ENCODE measurements around the gene MCOLN2.

MCOLN2 gene

GRCh38 chr1:84944767-84945486 is 52.0 kb downstream of the MCOLN2 start:
- DNase-seq (ENCODE audit: low spot score) = peak; percentile 70
- H3K4me3 Mint-ChIP-seq = peak overlapping the region; percentile 82
- H3K36me3 Mint-ChIP-seq (ENCODE audit: low read depth) = peaks cover 28% of the 10 kb centered on the region
- peak overlapping the region; percentile 81 for H3K27ac Mint-ChIP-seq
- peaks cover 6% of the 10 kb centered on the region for H3K9me3 Mint-ChIP-seq
- peaks cover 28% of the 10 kb centered on the region for H3K4me1 Mint-ChIP-seq (ENCODE audit: low read depth)
- no peaks in the 10 kb centered on the region for H3K27me3 Mint-ChIP-seq (ENCODE audit: low read depth)

DNA sequence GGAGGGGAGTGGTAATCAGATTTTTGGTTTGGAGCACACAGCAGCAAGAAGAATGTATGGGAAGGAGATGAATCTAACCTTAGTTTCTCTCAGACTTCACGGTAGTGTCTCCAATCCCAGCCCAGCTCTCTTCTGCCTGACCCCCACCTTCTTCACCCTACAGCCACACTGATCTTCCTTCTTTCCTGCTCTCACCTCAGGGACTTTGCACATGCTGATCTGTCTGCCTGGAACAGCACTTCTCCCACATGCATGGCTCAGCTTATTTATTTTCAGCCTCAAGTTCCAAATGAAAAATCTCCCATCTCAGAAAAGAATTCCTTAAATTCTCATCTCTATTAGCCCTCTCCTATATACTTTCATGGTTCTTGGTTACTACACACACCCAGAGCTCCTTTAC is 55.1 kb downstream of the MCOLN2 start:
- no peak for DNase-seq (ENCODE audit: low spot score)
- H3K27me3 Mint-ChIP-seq (ENCODE audit: low read depth) = no peaks in the 10 kb centered on the region
- no peaks in the 10 kb centered on the region for H3K9me3 Mint-ChIP-seq
- no peak overlapping the region for H3K4me3 Mint-ChIP-seq
- H3K27ac Mint-ChIP-seq = no peak overlapping the region
- H3K4me1 Mint-ChIP-seq (ENCODE audit: low read depth) = peaks cover 18% of the 10 kb centered on the region
- peaks cover 7% of the 10 kb centered on the region for H3K36me3 Mint-ChIP-seq (ENCODE audit: low read depth)

DNA sequence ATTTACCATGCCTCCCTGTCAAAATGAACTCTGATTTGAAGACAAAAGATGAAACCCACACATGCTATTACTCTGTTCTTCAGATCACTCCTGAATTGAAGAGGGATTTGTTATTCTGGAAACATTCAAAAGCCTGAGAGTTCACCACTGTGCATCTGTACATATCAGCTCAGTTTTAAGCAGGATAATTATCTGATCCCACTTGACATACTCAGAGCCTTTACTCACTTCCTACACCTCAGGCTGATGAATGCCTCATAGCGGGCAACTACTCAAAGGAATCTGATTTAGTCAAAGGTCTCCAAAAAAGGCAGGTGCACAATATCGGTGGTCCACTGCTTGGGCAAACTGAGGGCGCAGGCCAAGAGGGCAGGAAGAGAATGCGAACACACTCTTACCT is 56.4 kb downstream of the MCOLN2 start:
- peaks cover 2% of the 10 kb centered on the region for H3K36me3 Mint-ChIP-seq (ENCODE audit: low read depth)
- no peak for DNase-seq (ENCODE audit: low spot score)
- H3K27ac Mint-ChIP-seq = no peak overlapping the region
- H3K27me3 Mint-ChIP-seq (ENCODE audit: low read depth) = no peaks in the 10 kb centered on the region
- H3K4me1 Mint-ChIP-seq (ENCODE audit: low read depth) = peaks cover 10% of the 10 kb centered on the region
- H3K4me3 Mint-ChIP-seq = no peak overlapping the region
- H3K9me3 Mint-ChIP-seq = no peaks in the 10 kb centered on the region

DNA sequence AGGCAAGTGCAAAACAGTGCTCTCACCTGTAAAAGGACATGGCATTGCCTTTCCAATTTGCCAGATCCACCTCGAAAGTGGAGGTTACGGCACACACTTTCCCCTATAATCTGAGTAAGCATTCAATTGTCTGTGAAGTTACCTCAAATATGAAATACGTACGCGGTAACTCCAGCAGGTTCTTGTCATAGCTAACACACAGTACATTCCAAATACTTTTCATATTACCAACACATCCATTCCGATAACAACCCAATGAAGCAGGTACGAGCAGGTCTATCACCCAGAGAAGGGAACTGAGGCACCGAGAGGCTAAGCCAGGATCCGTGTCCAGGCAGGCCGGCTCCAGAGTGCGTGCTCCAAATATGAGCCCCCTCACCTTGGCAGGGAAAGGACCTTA is 57.2 kb downstream of the MCOLN2 start:
- Mint-ChIP-seq H3K27me3 (ENCODE audit: low read depth) (no peaks in the 10 kb centered on the region), H3K36me3 (ENCODE audit: low read depth) (no peaks in the 10 kb centered on the region), H3K4me1 (ENCODE audit: low read depth) (peaks cover 5% of the 10 kb centered on the region), H3K27ac (no peak overlapping the region), H3K9me3 (no peaks in the 10 kb centered on the region), H3K4me3 (no peak overlapping the region)
- DNase-seq (ENCODE audit: low spot score) = no peak

GRCh38 chr1:84939151-84939550 is 57.8 kb downstream of the MCOLN2 start:
- peaks cover 2% of the 10 kb centered on the region for H3K4me1 Mint-ChIP-seq (ENCODE audit: low read depth)
- no peak for DNase-seq (ENCODE audit: low spot score)
- H3K27me3 Mint-ChIP-seq (ENCODE audit: low read depth) = no peaks in the 10 kb centered on the region
- no peaks in the 10 kb centered on the region for H3K9me3 Mint-ChIP-seq
- H3K4me3 Mint-ChIP-seq = no peak overlapping the region
- H3K27ac Mint-ChIP-seq = no peak overlapping the region
- no peaks in the 10 kb centered on the region for H3K36me3 Mint-ChIP-seq (ENCODE audit: low read depth)

GRCh38 chr1:84936116-84936810 is 60.6 kb downstream of the MCOLN2 start:
- no peak for DNase-seq (ENCODE audit: low spot score)
- no peaks in the 10 kb centered on the region for H3K27me3 Mint-ChIP-seq (ENCODE audit: low read depth)
- no peaks in the 10 kb centered on the region for H3K36me3 Mint-ChIP-seq (ENCODE audit: low read depth)
- no peak overlapping the region for H3K4me3 Mint-ChIP-seq
- H3K27ac Mint-ChIP-seq = no peak overlapping the region
- peaks cover 2% of the 10 kb centered on the region for H3K4me1 Mint-ChIP-seq (ENCODE audit: low read depth)
- H3K9me3 Mint-ChIP-seq = no peaks in the 10 kb centered on the region

DNA sequence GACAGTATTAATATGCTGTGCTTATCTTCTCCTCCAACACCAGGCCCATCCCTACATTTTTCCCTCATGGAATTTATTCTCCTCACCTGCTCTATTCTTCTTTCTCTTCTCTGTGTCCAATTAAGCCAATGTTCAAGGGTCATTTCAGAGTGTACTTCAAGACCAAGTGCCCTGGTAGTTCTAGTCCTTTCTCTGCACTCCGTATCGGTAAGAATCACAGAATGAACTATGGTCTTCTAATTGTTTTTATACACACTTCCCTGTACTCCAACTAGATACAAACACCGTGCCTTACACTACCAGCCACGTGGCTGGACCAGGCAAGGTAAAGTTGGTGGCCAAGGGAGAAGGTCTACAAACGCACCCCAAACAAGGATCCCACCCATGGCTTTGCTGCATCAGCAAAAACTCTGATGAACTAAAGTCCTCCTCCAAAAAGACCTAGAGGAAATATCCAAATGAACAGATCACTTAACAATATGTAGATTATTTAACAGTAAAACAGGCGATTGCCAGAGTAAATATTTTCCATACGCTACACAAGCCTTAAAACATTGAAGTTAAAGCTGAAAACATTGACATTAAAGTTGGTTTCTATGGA is 63.8 kb downstream of the MCOLN2 start:
- H3K27me3 Mint-ChIP-seq (ENCODE audit: low read depth) = no peaks in the 10 kb centered on the region
- no peak overlapping the region for H3K4me3 Mint-ChIP-seq
- H3K4me1 Mint-ChIP-seq (ENCODE audit: low read depth) = peaks cover 9% of the 10 kb centered on the region
- H3K27ac Mint-ChIP-seq = no peak overlapping the region
- no peak for DNase-seq (ENCODE audit: low spot score)
- H3K9me3 Mint-ChIP-seq = no peaks in the 10 kb centered on the region
- H3K36me3 Mint-ChIP-seq (ENCODE audit: low read depth) = peaks cover 10% of the 10 kb centered on the region

GRCh38 chr1:84930831-84931230 is 66.1 kb downstream of the MCOLN2 start:
- H3K27me3 Mint-ChIP-seq (ENCODE audit: low read depth) = no peaks in the 10 kb centered on the region
- no peak overlapping the region for H3K4me3 Mint-ChIP-seq
- no peak for DNase-seq (ENCODE audit: low spot score)
- H3K36me3 Mint-ChIP-seq (ENCODE audit: low read depth) = peaks cover 14% of the 10 kb centered on the region
- no peak overlapping the region for H3K27ac Mint-ChIP-seq
- H3K4me1 Mint-ChIP-seq (ENCODE audit: low read depth) = peaks cover 8% of the 10 kb centered on the region
- H3K9me3 Mint-ChIP-seq = no peaks in the 10 kb centered on the region

- Mint-ChIP-seq H3K27me3 (ENCODE audit: low read depth) (no peaks in the 10 kb centered on the region), H3K27ac (no peak overlapping the region), H3K4me1 (ENCODE audit: low read depth) (peaks cover 8% of the 10 kb centered on the region), H3K36me3 (ENCODE audit: low read depth) (peaks cover 14% of the 10 kb centered on the region), H3K9me3 (no peaks in the 10 kb centered on the region), H3K4me3 (no peak overlapping the region)
- no peak for DNase-seq (ENCODE audit: low spot score)
Observed at GRCh38 chr1:84930329-84930728, 66.6 kb downstream of the MCOLN2 start.

DNA sequence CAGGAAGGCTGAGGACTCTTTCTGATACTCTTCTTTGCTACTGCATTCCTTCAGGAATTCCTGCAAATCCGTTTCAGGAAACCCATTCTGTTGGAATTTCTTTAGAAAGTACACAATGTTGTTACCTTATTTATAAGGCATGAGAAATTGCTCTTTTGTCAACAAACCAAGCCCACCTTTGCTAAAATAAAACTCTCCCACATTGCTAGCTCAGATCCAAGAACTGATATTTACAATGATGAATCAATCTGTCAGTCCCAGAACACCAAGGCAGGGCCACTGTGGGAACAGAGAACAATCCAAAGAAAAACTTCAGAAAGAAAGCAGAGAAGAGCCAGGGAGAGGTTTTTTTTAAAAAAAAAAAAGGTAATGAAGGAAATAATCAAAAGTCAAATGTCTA is 67.3 kb downstream of the MCOLN2 start:
- Mint-ChIP-seq H3K4me3 (no peak overlapping the region), H3K36me3 (ENCODE audit: low read depth) (peaks cover 14% of the 10 kb centered on the region), H3K27me3 (ENCODE audit: low read depth) (no peaks in the 10 kb centered on the region)

GRCh38 chr1:84928979-84929378 is 67.9 kb downstream of the MCOLN2 start:
- no peak for DNase-seq (ENCODE audit: low spot score)
- no peaks in the 10 kb centered on the region for H3K27me3 Mint-ChIP-seq (ENCODE audit: low read depth)
- no peaks in the 10 kb centered on the region for H3K9me3 Mint-ChIP-seq
- H3K4me3 Mint-ChIP-seq = no peak overlapping the region
- peaks cover 8% of the 10 kb centered on the region for H3K4me1 Mint-ChIP-seq (ENCODE audit: low read depth)
- H3K36me3 Mint-ChIP-seq (ENCODE audit: low read depth) = peaks cover 14% of the 10 kb centered on the region
- H3K27ac Mint-ChIP-seq = no peak overlapping the region

More for the DNA sequence above, 67.3 kb downstream of the MCOLN2 start:
- Mint-ChIP-seq H3K27ac (peak overlapping the region; percentile 47), H3K9me3 (no peaks in the 10 kb centered on the region), H3K4me1 (ENCODE audit: low read depth) (peaks cover 8% of the 10 kb centered on the region)
- DNase-seq (ENCODE audit: low spot score) = no peak

GRCh38 chr1:84923317-84923716 is 73.6 kb downstream of the MCOLN2 start:
- peaks cover 5% of the 10 kb centered on the region for H3K36me3 Mint-ChIP-seq (ENCODE audit: low read depth)
- H3K27me3 Mint-ChIP-seq (ENCODE audit: low read depth) = peaks cover 7% of the 10 kb centered on the region
- H3K27ac Mint-ChIP-seq = no peak overlapping the region
- H3K4me1 Mint-ChIP-seq (ENCODE audit: low read depth) = no peaks in the 10 kb centered on the region
- no peaks in the 10 kb centered on the region for H3K9me3 Mint-ChIP-seq
- no peak overlapping the region for H3K4me3 Mint-ChIP-seq
- DNase-seq (ENCODE audit: low spot score) = no peak

DNA sequence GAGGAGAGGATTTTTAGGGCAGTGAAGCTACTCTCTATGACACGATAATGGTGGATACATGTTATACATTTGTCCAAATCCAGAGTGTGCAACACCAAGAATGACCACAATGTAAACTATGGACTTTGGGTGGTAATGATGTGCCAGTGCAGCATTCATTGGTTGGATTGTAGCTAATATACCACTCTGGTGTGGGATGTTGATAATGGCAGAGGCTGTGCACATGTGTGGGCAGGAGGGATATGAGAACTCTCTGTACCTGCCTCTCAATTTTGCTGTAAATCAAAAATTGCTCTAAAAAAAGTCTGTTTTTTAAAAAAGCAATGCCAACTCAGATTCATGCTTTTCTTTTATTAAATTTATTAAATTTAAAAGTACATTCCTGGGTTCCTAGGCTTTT is 76.8 kb downstream of the MCOLN2 start:
- Mint-ChIP-seq H3K27ac (no peak overlapping the region), H3K4me3 (no peak overlapping the region), H3K4me1 (ENCODE audit: low read depth) (no peaks in the 10 kb centered on the region), H3K27me3 (ENCODE audit: low read depth) (peaks cover 13% of the 10 kb centered on the region), H3K9me3 (no peaks in the 10 kb centered on the region), H3K36me3 (ENCODE audit: low read depth) (no peaks in the 10 kb centered on the region)
- DNase-seq (ENCODE audit: low spot score) = no peak

- Mint-ChIP-seq H3K27ac (no peak overlapping the region), H3K27me3 (ENCODE audit: low read depth) (peaks cover 13% of the 10 kb centered on the region), H3K36me3 (ENCODE audit: low read depth) (no peaks in the 10 kb centered on the region), H3K4me1 (ENCODE audit: low read depth) (no peaks in the 10 kb centered on the region), H3K9me3 (no peaks in the 10 kb centered on the region), H3K4me3 (no peak overlapping the region)
- DNase-seq (ENCODE audit: low spot score) = no peak
Observed at GRCh38 chr1:84919461-84919970, 77.4 kb downstream of the MCOLN2 start.
